ENCODE data around the gene EIF4E3. TPM values are rescaled to one million over a fixed set of nuclear protein-coding genes. Genes with fewer than 3 reads are reported as not detected.

The EIF4E3 gene
- polyA plus RNA-seq, 1 donor from 2014 or later: 11.4 TPM

GRCh38 chr3:71662056-71662455, 63.1 kb downstream of the EIF4E3 start:
- TF ChIP-seq SMC3 (conservative IDR thresholded peaks at IDR 0.05; ENCODE audit: poor library complexity): no peak
- TF ChIP-seq RAD21 (conservative IDR thresholded peaks at IDR 0.05): no peak
- TF ChIP-seq POLR2AphosphoS5 (IDR thresholded peaks at IDR 0.05): no peak
- no peak for TF ChIP-seq EP300 (conservative IDR thresholded peaks at IDR 0.05; ENCODE audit: poor library complexity, severe bottlenecking)
- TF ChIP-seq TAF1 (IDR thresholded peaks at IDR 0.05; ENCODE audit: low read depth): no peak
- TF ChIP-seq MXI1 (conservative IDR thresholded peaks at IDR 0.05; ENCODE audit: poor library complexity, severe bottlenecking): no peak
- no peak for TF ChIP-seq REST (IDR thresholded peaks at IDR 0.05; ENCODE audit: borderline replicate concordance)
- no peak for TF ChIP-seq CTCF (IDR thresholded peaks at IDR 0.05; ENCODE audit: poor library complexity, severe bottlenecking)
- no peak for TF ChIP-seq EZH2 (IDR thresholded peaks at IDR 0.05; ENCODE audit: borderline replicate concordance, insufficient read depth, low read length, poor library complexity, severe bottlenecking)
- H3K79me2 ChIP-seq (replicated peaks; ENCODE audit: insufficient read depth, low read length): no peaks in the 10 kb centered on the region

GRCh38 chr3:71659864-71660591, 65.2 kb downstream of the EIF4E3 start:
- Histone ChIP-seq H3K9me3 (ENCODE audit: low read length) (no peaks in the 10 kb centered on the region), H2AFZ (ENCODE audit: low read depth, low read length) (no peak overlapping the region), H3K27me3 (ENCODE audit: insufficient read depth, low read depth, low read length) (no peaks in the 10 kb centered on the region), H3K79me2 (replicated peaks; ENCODE audit: insufficient read depth, low read length) (no peaks in the 10 kb centered on the region), H3K9me2 (ENCODE audit: insufficient read depth, low read length) (no peaks in the 10 kb centered on the region), H3K27ac (ENCODE audit: low read length) (no peak overlapping the region), H3F3A (ENCODE audit: insufficient read depth, low read length, poor library complexity, severe bottlenecking) (no peaks in the 10 kb centered on the region), H3K4me3 (ENCODE audit: low read length) (no peak overlapping the region), H3K9ac (ENCODE audit: low read length) (no peak overlapping the region), H3K4me2 (ENCODE audit: low read length) (no peak overlapping the region), H4K20me1 (ENCODE audit: insufficient read depth) (no peaks in the 10 kb centered on the region), H3K36me3 (ENCODE audit: insufficient read depth, low read length) (no peaks in the 10 kb centered on the region)
- TF ChIP-seq EP300 (conservative IDR thresholded peaks at IDR 0.05; ENCODE audit: poor library complexity, severe bottlenecking): no peak
- TF ChIP-seq POLR2AphosphoS5 (IDR thresholded peaks at IDR 0.05): no peak

More at GRCh38 chr3:71662056-71662455, 63.1 kb downstream of the EIF4E3 start:
- no peaks in the 10 kb centered on the region for H3K27me3 ChIP-seq (ENCODE audit: insufficient read depth, low read depth, low read length)
- no peak overlapping the region for H3K4me2 ChIP-seq (ENCODE audit: low read length)
- H3K4me3 ChIP-seq (ENCODE audit: low read length): no peak overlapping the region
- H3K9me3 ChIP-seq (ENCODE audit: low read length): no peaks in the 10 kb centered on the region
- no peaks in the 10 kb centered on the region for H3F3A ChIP-seq (ENCODE audit: insufficient read depth, low read length, poor library complexity, severe bottlenecking)
- H3K9ac ChIP-seq (ENCODE audit: low read length): no peak overlapping the region
- H3K36me3 ChIP-seq (ENCODE audit: insufficient read depth, low read length): no peaks in the 10 kb centered on the region
- no peak overlapping the region for H2AFZ ChIP-seq (ENCODE audit: low read depth, low read length)
- H4K20me1 ChIP-seq (ENCODE audit: insufficient read depth): no peaks in the 10 kb centered on the region
- H3K27ac ChIP-seq (ENCODE audit: low read length): no peak overlapping the region
- no peaks in the 10 kb centered on the region for H3K9me2 ChIP-seq (ENCODE audit: insufficient read depth, low read length)

All from neural cell (in vitro differentiated cells).